ENCODE measurements around the gene SPC24. TPM values are rescaled to one million over a fixed set of nuclear protein-coding genes. Genes with fewer than 3 reads are reported as not detected.
"Not testable (repeated sequence)": the region's sequence is repeated elsewhere in the genome, so short reads cannot be mapped to it uniquely, and the experiment has no call there.

The SPC24 gene
- total RNA-seq, 1 donor from 2014 or later: 8.3 TPM

DNA sequence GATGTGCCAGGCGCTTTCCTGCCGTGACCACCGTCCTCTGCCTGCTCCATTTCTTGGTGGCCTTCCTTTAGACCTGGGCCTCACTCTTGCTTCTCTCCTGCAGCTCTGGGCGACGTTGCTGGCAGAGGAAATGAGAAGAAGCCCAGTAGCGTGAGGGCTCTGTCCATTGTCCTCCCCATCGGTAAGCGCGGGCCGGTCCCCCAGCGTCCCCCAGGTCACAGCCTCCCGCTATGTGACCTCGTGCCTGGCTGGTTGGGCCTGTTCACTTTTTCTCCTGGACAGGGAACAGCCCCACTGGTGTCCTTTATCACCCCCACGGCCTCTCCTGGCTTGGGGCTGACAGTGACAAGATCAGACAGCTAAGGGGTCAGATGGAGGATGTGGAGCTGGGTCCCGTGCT, 27.7 kb downstream of the SPC24 start:
- Mint-ChIP-seq H3K9me3 (ENCODE audit: low read depth) (no peaks in the 10 kb centered on the region), H3K27me3 (ENCODE audit: low read depth) (no peaks in the 10 kb centered on the region), H3K4me1 (ENCODE audit: low read depth) (peaks cover 9% of the 10 kb centered on the region), H3K4me3 (ENCODE audit: unreplicated experiment) (no peak overlapping the region), H3K36me3 (ENCODE audit: low read depth) (peaks cover 39% of the 10 kb centered on the region), H3K27ac (ENCODE audit: unreplicated experiment) (peak overlapping the region; percentile 22)
- no peak for DNase-seq (ENCODE audit: low spot score)
- TF ChIP-seq, protein P1, sequence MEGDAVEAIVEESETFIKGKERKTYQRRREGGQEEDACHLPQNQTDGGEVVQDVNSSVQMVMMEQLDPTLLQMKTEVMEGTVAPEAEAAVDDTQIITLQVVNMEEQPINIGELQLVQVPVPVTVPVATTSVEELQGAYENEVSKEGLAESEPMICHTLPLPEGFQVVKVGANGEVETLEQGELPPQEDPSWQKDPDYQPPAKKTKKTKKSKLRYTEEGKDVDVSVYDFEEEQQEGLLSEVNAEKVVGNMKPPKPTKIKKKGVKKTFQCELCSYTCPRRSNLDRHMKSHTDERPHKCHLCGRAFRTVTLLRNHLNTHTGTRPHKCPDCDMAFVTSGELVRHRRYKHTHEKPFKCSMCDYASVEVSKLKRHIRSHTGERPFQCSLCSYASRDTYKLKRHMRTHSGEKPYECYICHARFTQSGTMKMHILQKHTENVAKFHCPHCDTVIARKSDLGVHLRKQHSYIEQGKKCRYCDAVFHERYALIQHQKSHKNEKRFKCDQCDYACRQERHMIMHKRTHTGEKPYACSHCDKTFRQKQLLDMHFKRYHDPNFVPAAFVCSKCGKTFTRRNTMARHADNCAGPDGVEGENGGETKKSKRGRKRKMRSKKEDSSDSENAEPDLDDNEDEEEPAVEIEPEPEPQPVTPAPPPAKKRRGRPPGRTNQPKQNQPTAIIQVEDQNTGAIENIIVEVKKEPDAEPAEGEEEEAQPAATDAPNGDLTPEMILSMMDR (IDR thresholded peaks at IDR 0.05): no peak

DNA sequence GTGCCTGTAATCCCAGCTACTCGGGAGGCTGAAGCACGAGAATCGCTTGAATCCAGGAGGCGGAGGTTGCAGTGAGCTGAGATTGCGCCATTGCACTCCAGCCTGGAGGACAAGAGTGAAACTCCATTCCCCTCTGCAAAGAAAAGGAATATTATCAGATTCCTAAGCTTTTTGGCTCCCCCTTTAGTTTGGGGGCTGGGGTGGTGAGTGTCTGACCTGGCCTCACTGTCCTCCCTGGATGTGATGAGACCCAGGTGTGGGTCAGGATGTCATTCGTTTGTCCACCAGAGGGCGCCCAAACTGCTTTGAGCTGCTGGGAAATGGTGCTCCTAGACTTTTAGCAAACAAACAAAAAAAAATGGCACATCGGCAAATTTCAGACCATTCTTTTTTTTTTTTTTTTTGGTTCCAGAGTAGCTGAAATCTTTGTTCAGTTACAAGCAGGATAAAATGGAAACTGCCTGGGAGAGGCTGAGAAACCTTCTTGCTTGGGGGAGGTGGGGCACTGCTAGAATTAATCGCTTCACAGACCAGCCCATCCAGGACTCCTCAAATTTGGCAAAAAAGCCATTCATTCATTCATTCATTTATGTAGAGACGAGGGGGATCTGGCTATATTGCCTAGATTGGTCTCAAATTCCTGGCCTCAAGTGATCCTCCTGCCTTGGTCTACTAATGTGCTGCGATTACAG, 29.4 kb downstream of the SPC24 start:
- Mint-ChIP-seq H3K9me3 (ENCODE audit: low read depth) (no peaks in the 10 kb centered on the region), H3K27me3 (ENCODE audit: low read depth) (no peaks in the 10 kb centered on the region), H3K27ac (ENCODE audit: unreplicated experiment) (no peak overlapping the region), H3K36me3 (ENCODE audit: low read depth) (peaks cover 32% of the 10 kb centered on the region), H3K4me3 (ENCODE audit: unreplicated experiment) (no peak overlapping the region), H3K4me1 (ENCODE audit: low read depth) (peaks cover 9% of the 10 kb centered on the region)
- no peak for DNase-seq (ENCODE audit: low spot score)
- TF ChIP-seq, protein P1 (IDR thresholded peaks at IDR 0.05): peak; percentile 89

DNA sequence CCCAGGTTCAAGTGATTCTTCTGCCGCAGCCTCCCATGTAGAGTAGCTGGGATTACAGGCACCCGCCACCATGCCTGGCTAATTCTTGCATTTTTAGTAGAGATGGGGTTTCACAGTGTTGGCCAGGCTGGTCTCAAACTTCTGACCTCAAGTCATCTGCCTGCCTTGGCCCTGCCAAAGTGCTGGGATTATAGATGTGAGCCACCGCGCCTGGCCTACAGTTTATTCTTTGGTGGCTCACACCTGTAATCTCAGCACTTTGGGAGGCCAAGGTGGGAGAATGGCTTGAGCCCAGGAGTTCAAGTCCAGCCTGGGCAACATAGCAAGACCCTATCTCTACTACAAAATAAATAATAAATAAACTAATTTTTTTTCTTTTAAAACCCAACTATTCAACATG, 31.4 kb downstream of the SPC24 start:
- H3K36me3 Mint-ChIP-seq (ENCODE audit: low read depth): peaks cover 29% of the 10 kb centered on the region
- H3K27ac Mint-ChIP-seq (ENCODE audit: unreplicated experiment); H3K4me3 Mint-ChIP-seq (ENCODE audit: unreplicated experiment); H3K9me3 Mint-ChIP-seq (ENCODE audit: low read depth); H3K27me3 Mint-ChIP-seq (ENCODE audit: low read depth); H3K4me1 Mint-ChIP-seq (ENCODE audit: low read depth); DNase-seq (ENCODE audit: low spot score): not testable (repeated sequence)

DNA sequence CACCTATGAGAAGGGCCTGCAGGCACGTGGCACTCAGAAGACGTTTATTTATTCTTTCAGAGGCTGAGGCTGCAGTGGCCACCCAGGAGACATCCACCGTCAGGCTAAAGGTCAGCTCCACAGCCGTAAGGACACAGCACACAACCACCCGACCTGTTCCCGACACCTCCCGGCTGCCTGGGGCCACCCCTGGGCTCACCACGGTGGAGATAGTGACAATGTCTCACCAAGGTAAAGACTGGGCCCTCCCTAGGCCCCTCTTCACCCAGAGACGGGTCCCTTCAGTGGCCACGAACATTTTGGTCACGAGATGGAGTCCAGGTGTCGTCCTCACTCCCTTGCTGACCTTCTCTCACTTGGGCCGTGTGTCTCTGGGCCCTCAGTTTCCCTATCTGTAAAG, 32.5 kb downstream of the SPC24 start:
- Mint-ChIP-seq H3K27ac (ENCODE audit: unreplicated experiment) (no peak overlapping the region), H3K4me3 (ENCODE audit: unreplicated experiment) (no peak overlapping the region), H3K9me3 (ENCODE audit: low read depth) (no peaks in the 10 kb centered on the region), H3K36me3 (ENCODE audit: low read depth) (peaks cover 35% of the 10 kb centered on the region), H3K27me3 (ENCODE audit: low read depth) (no peaks in the 10 kb centered on the region), H3K4me1 (ENCODE audit: low read depth) (peaks cover 8% of the 10 kb centered on the region)
- TF ChIP-seq, protein P1 (IDR thresholded peaks at IDR 0.05): no peak
- no peak for DNase-seq (ENCODE audit: low spot score)

DNA sequence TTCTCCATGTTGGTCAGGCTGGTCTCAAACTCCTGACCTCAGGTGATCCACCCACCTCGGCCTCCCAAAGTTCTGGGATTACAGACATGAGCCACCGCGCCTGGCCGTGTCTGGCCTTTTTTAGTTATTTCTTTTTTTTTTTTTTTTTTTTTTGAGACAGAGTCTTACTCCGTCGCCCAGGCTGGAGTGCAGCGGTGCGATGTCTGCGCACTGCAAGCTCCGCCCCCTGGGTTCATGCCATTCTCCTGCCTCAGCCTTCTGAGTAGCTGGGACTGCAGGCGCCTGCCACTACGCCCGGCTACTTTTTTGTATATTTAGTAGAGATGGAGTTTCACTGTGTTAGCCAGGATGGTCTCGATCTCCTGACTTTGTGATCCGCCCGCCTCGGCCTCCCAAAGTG, 33.6 kb downstream of the SPC24 start:
- peaks cover 34% of the 10 kb centered on the region for H3K36me3 Mint-ChIP-seq (ENCODE audit: low read depth)
- H3K4me3 Mint-ChIP-seq (ENCODE audit: unreplicated experiment); DNase-seq (ENCODE audit: low spot score); H3K9me3 Mint-ChIP-seq (ENCODE audit: low read depth); H3K4me1 Mint-ChIP-seq (ENCODE audit: low read depth); H3K27me3 Mint-ChIP-seq (ENCODE audit: low read depth): not testable (repeated sequence)
- peak overlapping the region; percentile 27 for H3K27ac Mint-ChIP-seq (ENCODE audit: unreplicated experiment)

DNA sequence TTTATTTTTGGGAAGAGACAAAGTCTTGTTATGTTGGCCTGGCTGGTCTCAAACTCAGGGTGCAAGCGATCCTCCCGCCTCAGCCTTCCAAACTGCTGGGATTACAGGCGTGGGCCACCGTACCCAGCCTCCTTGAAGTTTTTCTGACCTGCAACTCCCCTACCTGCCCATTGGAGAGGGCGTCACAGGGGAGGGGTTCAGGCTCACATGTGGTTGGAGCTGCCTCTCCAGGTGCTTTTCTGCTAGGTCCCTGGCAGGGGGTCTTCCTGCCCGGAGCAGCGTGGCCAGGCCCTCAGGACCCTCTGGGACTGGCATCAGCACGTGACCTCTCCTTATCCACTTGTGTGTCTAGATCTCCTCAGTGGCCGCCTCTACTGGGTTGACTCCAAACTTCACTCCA, 39.1 kb downstream of the SPC24 start:
- Mint-ChIP-seq H3K36me3 (ENCODE audit: low read depth) (peaks cover 45% of the 10 kb centered on the region), H3K27ac (ENCODE audit: unreplicated experiment) (no peak overlapping the region), H3K4me1 (ENCODE audit: low read depth) (peaks cover 3% of the 10 kb centered on the region), H3K9me3 (ENCODE audit: low read depth) (no peaks in the 10 kb centered on the region), H3K27me3 (ENCODE audit: low read depth) (no peaks in the 10 kb centered on the region), H3K4me3 (ENCODE audit: unreplicated experiment) (no peak overlapping the region)
- no peak for DNase-seq (ENCODE audit: low spot score)
- TF ChIP-seq, protein P1 (IDR thresholded peaks at IDR 0.05): no peak
